K562 (cell line): ENCODE measurements around the gene SLC5A11. TPM values are rescaled to one million over a fixed set of nuclear protein-coding genes. Genes with fewer than 3 reads are reported as not detected.

Experiments used
- ATAC-seq: fragments of 200-7000 bp; cut with Tn5 transposase; 3 replicates; pipeline ENCODE4 v1.9.1; 2020; ENCODE audit warnings: moderate library complexity
- BruUV-seq: library from RNA; stranded (reverse); fragments of 400-500 nt; replicated peaks from 2 replicates; lab custom pipeline; 2021; lab: Mats Ljungman, UMichigan
- CTCF ChIA-PET: fragments of 300-600 bp; formaldehyde crosslinking; extraction: SDS; loops from one replicate; lab custom pipeline; 2021; ENCODE audit warnings: low intra/inter-chr PET ratio; lab: Yijun Ruan, JAX
- POLR2A ChIA-PET: fragments of 300-600, 350-650 bp; sonication (Branson Sonifier 250); formaldehyde crosslinking; extraction: SDS; loops from one replicate; lab custom pipeline; 2021; ENCODE audit warnings: antibody characterized with exemption, inconsistent platforms; lab: Yijun Ruan, JAX
- DNase-seq, 4 experiments: peaks; one replicate each; pipeline versions ENCODE4 v3.0.0 to v3.0.0-alpha.2; 2011 to 2018; ENCODE audit warnings: low spot score in 3 of 4, mixed read lengths in 3 of 4; ENCODE audit errors: extremely low read depth in 1 of 4
- FAIRE-seq: peaks from 2 replicates; lab custom pipeline; 2011; peaks lifted over from hg19 to GRCh38; lab: Jason Lieb, UNC
- H2AFZ ChIP-seq: 2 replicates; pipeline ENCODE4 v1.6.0; 2011; ENCODE audit warnings: low read depth, low read length, control low read depth, inconsistent platforms
- H3K27ac ChIP-seq: fragments of 200-600 bp; 3 replicates; pipeline ENCODE4 v1.8.0; 2011; ENCODE audit warnings: low read depth, mild to moderate bottlenecking, control low read depth, inconsistent platforms, low read length, moderate library complexity, mixed read lengths; ENCODE audit errors: extremely low read depth
- H3K27me3 ChIP-seq, 2 experiments: fragments of 300-600 bp in 1 of 2; 2 replicates in 1 of 2; 3 replicates in 1 of 2; pipeline versions ENCODE4 v1.6.0 to v1.8.0; 2011; ENCODE audit warnings: inconsistent platforms in 2 of 2, low read length in 2 of 2, mild to moderate bottlenecking in 1 of 2, mixed read lengths in 1 of 2, moderate library complexity in 1 of 2; ENCODE audit not compliant: control insufficient read depth in 2 of 2, insufficient read depth in 2 of 2
- H3K36me3 ChIP-seq: fragments of 300-600 bp; 3 replicates; pipeline ENCODE4 v1.8.0; 2011; ENCODE audit warnings: mild to moderate bottlenecking, low read length, inconsistent platforms; ENCODE audit not compliant: control insufficient read depth, insufficient read depth
- H3K4me1 ChIP-seq, 2 experiments: fragments of 200-600 bp in 1 of 2; replicated peaks in 1 of 2; 2 replicates in 1 of 2; 3 replicates in 1 of 2; pipeline versions ENCODE4 v1.5.1 to v1.8.0; 2011; ENCODE audit warnings: inconsistent platforms in 2 of 2, low read length in 2 of 2, mild to moderate bottlenecking in 1 of 2, mixed read lengths in 1 of 2, moderate library complexity in 1 of 2; ENCODE audit not compliant: control insufficient read depth in 2 of 2, insufficient read depth in 2 of 2
- H3K4me2 ChIP-seq: 2 replicates; pipeline ENCODE4 v1.6.1; 2011; ENCODE audit warnings: low read length, control low read depth, inconsistent platforms, mixed read lengths; ENCODE audit not compliant: insufficient read depth
- H3K4me3 ChIP-seq: fragments of 200-600 bp; sonication (generic), shearing (Covaris generic); 2 replicates; pipeline ENCODE4 v1.5.1; 2016; ENCODE audit warnings: control low read depth, inconsistent platforms
- H3K79me2 ChIP-seq: fragments of 200-600 bp; 3 replicates; pipeline ENCODE4 v1.8.0; 2011; ENCODE audit warnings: low read length, inconsistent platforms; ENCODE audit not compliant: control insufficient read depth, insufficient read depth
- H3K9ac ChIP-seq, 2 experiments: 2 replicates each; pipeline versions ENCODE4 v1.6.0 to v1.6.1; 2011; ENCODE audit warnings: low read depth in 2 of 2, low read length in 2 of 2, control low read depth in 1 of 2, inconsistent platforms in 1 of 2, mild to moderate bottlenecking in 1 of 2, mixed read lengths in 1 of 2; ENCODE audit not compliant: insufficient read depth in 1 of 2
- H3K9me1 ChIP-seq: one replicate; pipeline ENCODE4 v1.6.0; 2011; ENCODE audit warnings: inconsistent platforms, mild to moderate bottlenecking, low read length, moderate library complexity; ENCODE audit not compliant: control insufficient read depth, insufficient read depth
- H3K9me3 ChIP-seq: replicated peaks from 2 replicates; pipeline ENCODE4 v1.5.1; 2011; ENCODE audit warnings: low read depth, low read length, inconsistent platforms; ENCODE audit not compliant: control insufficient read depth, insufficient read depth
- H4K20me1 ChIP-seq: replicated peaks from 2 replicates; pipeline ENCODE4 v1.6.1; 2011; ENCODE audit warnings: low read length, inconsistent platforms, mixed read lengths; ENCODE audit not compliant: control insufficient read depth, insufficient read depth
- COPS2 ChIP-seq: fragments of 450-650 bp; conservative IDR thresholded peaks from 2 replicates; pipeline ENCODE4 v1.6.1; 2016; ENCODE audit warnings: mild to moderate bottlenecking, moderate library complexity
- CTCF ChIP-seq, 3 experiments: IDR thresholded peaks in 2 of 3; conservative IDR thresholded peaks in 1 of 3; 2 replicates each; pipeline ENCODE4 v1.5.1; 2011 to 2012; ENCODE audit warnings: low read length in 3 of 3, mild to moderate bottlenecking in 3 of 3, control low read depth in 2 of 3, improper control_type of control experiment in 1 of 3, inconsistent platforms in 1 of 3, low read depth in 1 of 3, mixed read lengths in 1 of 3, moderate library complexity in 1 of 3; ENCODE audit not compliant: insufficient read depth in 2 of 3
- MAZ ChIP-seq, 2 experiments: fragments of 450-650 bp in 1 of 2; sonication (generic) in 1 of 2; formaldehyde crosslinking; IDR thresholded peaks in 1 of 2; conservative IDR thresholded peaks in 1 of 2; 2 replicates each; pipeline versions ENCODE4 v1.4.0 to v1.5.0; 2020; ENCODE audit warnings: mild to moderate bottlenecking in 1 of 2, missing genetic modification reagents in 1 of 2
- POLR2AphosphoS2 ChIP-seq: IDR thresholded peaks from 2 replicates; pipeline ENCODE4 v1.6.1; 2012; ENCODE audit warnings: low read length, improper control_type of control experiment
- TCF7 ChIP-seq: sonication (generic); IDR thresholded peaks from 2 replicates; pipeline ENCODE4 v1.6.1; 2016; ENCODE audit warnings: antibody characterized with exemption, borderline replicate concordance
- ZNF174 ChIP-seq: fragments of 250-450 bp; sonication (Bioruptor Pico); IDR thresholded peaks from 2 replicates; pipeline ENCODE4 v1.4.0; 2020; ENCODE audit warnings: mild to moderate bottlenecking
- WGBS: fragments of 100-300 bp; shearing (Covaris generic); methylation state at CpG from one replicate; pipeline ENCODE4 v1.1.6; 2016; ENCODE audit warnings: low coverage, mixed read lengths; ENCODE audit not compliant: insufficient coverage; ENCODE audit errors: missing lambda C conversion rate; 5-methylcytosine and 5-hydroxymethylcytosine counted together
- in situ Hi-C: fragments of 300-500 bp; cut with MboI; formaldehyde crosslinking; loops from 4 replicates; pipeline ENCODE4 v1.15.0; 2018; ENCODE audit warnings: inconsistent platforms, mixed read lengths
- intact Hi-C: fragments of 100-400 bp; cut with micrococcal nuclease; formaldehyde crosslinking; loops from 2 replicates; pipeline ENCODE4 v1.14.2; 2022
- polyA plus RNA-seq, 8 experiments: library from polyadenylated mRNA; depleted of rRNA in 4 of 8; stranded (reverse) in 5 of 8; unstranded in 3 of 8; fragments of >200 nt; fragmentation: Nextera tagmentation in 2 of 8; fragmentation: Illumina TruSeq in 1 of 8; extraction: Ambion mirVana in 2 of 8; extraction: Trizol in 1 of 8; gene quantifications; 2 replicates each; pipeline versions ENCODE4 v1.2.1 to v1.2.3, GENCODE V29; 2011 to 2014; ENCODE audit warnings: inconsistent platforms in 1 of 8, missing spikeins in 1 of 8
- total RNA-seq, 7 experiments: library from RNA; depleted of rRNA in 6 of 7; stranded (reverse); fragments of >200 nt in 6 of 7; fragmentation: Illumina TruSeq in 2 of 7; extraction: Trizol in 2 of 7; gene quantifications; 2 replicates each; pipeline versions ENCODE4 v1.2.1 to v1.2.3, GENCODE V29; 2011 to 2021; ENCODE audit warnings: low replicate concordance in 1 of 7

SLC5A11 gene
- total and polyA plus RNA-seq, 9 of the 15 experiments (the other 6 are each of a cell fraction or from before 2014, with no cell fraction given), result 0.04 to 0.25 (median 0.11) TPM; not detected in 3

- Histone ChIP-seq H2AFZ (no peak overlapping the region), H3K4me1 (peaks cover 0 to 12% of the 10 kb centered on the region in 2 experiments; a peak in 3 of 5 replicates), H3K79me2 (no peaks in the 10 kb centered on the region), H3K27ac (no peak overlapping the region), H3K4me3 (no peak overlapping the region), H3K27me3 (peaks cover 1 to 19% of the 10 kb centered on the region in 2 experiments; a peak in 4 of 5 replicates), H3K9me1 (no peaks in the 10 kb centered on the region)
- intact Hi-C loops, result no loop called here
- DNase-seq (no peak), FAIRE-seq (no peak)
- no peak for TF ChIP-seq TCF7
- TF ChIP-seq COPS2, result no peak
- no peak for TF ChIP-seq ZNF174 (CRISPR knock-in tag)
- 0 out of 6 replicates have a peak, but pooled peaks of 1 of the 3 experiments have one; percentile 14 for TF ChIP-seq CTCF (IDR thresholded peaks at IDR 0.05 in 2 of 3, conservative IDR thresholded peaks at IDR 0.05 in 1 of 3; ENCODE audit: insufficient read depth in 2 of 3, low read depth in 1 of 3, low read length in 3 of 3)
- no peak for TF ChIP-seq MAZ (CRISPR knock-in tag; conservative IDR thresholded peaks at IDR 0.05 in 1 of 2, IDR thresholded peaks at IDR 0.05 in 1 of 2)
- no peak for TF ChIP-seq POLR2AphosphoS2
- TF ChIP-seq, all 486 proteins: peak for 1
- Histone ChIP-seq H4K20me1 (no peaks in the 10 kb centered on the region), H3K4me2 (no peak overlapping the region), H3K9me3 (no peaks in the 10 kb centered on the region), H3K9ac (peak overlapping the region in 1 of 2 experiments; percentile 83; a peak in 2 of 4 replicates), H3K36me3 (peaks cover 12% of the 10 kb centered on the region; the same call in 1 of the 3 replicates)
- BruUV-seq, result no TSS peak
- whole genome bisulfite sequencing, result 7% methylated on average over 8 of the region's 8 CpGs
- in situ Hi-C loops, result no loop called here
- CTCF ChIA-PET, result interaction anchor here (0.6 kb wide), 1 partner anchor 10 kb away, joined by 3 read pairs; no protein-coding TSS in a partner anchor
- POLR2A ChIA-PET, result interaction anchor here (0.7 to 1.0 kb wide), 2 partner anchors 21 to 40 kb away, joined by 3 to 4 read pairs; no protein-coding TSS in a partner anchor
- peak; percentile 63 for ATAC-seq
These were observed 69.8 kb downstream of the SLC5A11 start for GRCh38 chr16:24915576-24915975.
